HG03469 (cell line): ENCODE results near the gene PLVAP.

Source experiments
- ATAC-seq: cut with Tn5 transposase; IDR thresholded peaks from one replicate; pipeline ENCODE4 v1.9.1; 2021; ENCODE audit warnings: mild to moderate bottlenecking, moderate library complexity, moderate number of reproducible peaks; ENCODE audit not compliant: unreplicated experiment

The PLVAP gene

GRCh38 chr19:17336872-17337674 lies 40.1 kb downstream of the PLVAP start, which contains the start of gene GTPBP3:
TSS of gene GTPBP3 (plus strand) at chr19:17337553. CDS start at chr19:17337612, 59 bp downstream.
- peak; percentile 66 for ATAC-seq

GRCh38 chr19:17335575-17335974 lies 41.6 kb downstream of the PLVAP start:
- no peak for ATAC-seq

DNA sequence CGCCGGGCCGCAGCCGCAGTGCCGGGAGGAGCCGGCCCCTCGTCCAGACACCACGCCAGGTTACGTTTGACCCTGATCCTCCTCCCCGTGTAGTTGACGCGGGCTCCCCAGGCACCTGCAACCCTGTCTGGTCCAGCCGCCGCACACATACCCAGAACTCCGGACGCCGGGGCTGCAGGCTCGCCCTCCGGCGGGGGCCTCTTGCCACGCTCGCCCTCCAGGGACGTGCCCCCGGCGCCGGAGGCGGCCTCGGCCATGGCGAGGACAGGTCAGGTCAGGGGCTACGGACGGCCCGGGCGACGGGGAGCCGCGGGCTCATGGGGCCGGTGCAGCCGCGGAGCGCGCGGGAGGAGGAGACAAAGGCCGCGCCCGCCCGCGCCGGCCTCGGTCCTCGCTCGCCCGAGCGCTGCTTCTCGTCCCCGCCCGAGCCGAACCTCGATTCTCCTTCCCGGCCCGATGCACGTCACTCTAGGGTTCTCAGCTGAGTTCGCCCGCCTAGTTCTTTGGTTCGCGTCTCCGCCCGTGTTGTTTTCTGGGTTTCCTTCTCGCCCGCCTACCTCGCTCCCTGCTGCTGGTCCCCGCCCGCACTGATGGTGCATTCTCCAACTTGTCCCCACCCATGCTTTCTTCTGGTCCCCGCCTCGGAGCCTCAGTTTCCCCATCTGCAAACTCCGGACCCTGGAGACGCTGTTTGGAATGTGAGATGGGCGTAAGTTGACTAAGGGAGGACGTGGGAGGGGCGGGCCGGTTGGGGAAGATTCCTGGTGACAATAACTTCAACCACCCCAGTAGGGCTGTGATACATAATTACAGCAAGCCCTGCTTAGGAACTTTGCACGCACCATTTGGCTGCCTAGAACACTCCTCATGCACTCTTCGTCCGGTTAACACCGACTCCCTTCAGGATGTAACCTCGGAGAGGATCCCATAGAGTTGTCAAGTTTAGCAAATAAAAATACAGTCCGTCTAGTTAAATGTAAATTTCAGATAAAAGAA lies 42.4 kb downstream of the PLVAP start, which contains the start of gene ANO8:
Gene ANO8 (minus strand): TSS at position 442 of the 996 bp plus-strand sequence. CDS start 185 bp downstream, at position 257.
- ATAC-seq = no peak

GRCh38 chr19:17333611-17334413 lies 43.3 kb downstream of the PLVAP start:
- ATAC-seq = no peak

DNA sequence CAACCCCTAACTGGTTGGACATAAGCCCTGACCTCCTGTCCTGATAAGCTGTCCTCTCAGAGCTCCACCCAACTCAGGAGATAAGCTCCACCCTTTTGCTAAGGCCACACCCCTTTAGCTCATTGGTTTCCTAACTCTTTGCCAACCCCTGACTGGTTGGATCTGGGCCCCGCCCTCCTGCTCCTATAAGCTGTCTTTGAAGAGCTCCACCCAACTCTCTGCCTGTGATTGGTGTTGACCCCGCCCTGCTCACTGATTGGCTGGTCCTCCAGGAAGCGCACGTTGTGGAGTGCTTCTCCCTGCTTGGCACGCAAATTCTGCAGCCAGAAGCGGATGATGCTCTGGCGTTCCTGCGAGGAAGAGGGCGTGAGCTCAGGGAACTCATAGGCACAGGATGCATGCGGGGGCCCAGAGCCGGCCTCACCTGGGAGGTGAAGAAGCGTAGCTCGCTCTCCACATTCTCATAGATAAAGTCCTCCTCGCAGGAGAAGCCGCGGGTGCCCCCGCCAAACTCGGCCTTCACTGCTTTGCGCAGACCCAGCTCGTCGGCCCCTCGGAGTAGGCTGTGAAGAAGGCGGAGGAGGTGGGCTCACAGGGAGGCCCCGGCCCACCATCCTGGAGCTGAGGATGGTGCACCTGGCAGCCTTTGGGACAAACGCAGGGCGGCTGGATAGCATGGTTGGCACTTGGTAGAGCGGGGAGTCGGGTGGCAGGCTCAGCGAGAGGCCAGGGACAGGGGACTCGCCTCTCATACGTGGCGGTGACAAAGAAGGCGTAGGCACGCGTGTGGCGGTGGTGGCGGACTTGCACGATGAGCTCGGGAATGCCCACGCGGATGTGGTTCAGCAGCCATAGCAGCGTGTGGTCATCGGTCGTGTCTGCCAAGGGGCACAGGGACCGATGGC lies 44.2 kb downstream of the PLVAP start:
- no peak for ATAC-seq

GRCh38 chr19:17332360-17332676 lies 44.8 kb downstream of the PLVAP start:
- no peak for ATAC-seq

DNA sequence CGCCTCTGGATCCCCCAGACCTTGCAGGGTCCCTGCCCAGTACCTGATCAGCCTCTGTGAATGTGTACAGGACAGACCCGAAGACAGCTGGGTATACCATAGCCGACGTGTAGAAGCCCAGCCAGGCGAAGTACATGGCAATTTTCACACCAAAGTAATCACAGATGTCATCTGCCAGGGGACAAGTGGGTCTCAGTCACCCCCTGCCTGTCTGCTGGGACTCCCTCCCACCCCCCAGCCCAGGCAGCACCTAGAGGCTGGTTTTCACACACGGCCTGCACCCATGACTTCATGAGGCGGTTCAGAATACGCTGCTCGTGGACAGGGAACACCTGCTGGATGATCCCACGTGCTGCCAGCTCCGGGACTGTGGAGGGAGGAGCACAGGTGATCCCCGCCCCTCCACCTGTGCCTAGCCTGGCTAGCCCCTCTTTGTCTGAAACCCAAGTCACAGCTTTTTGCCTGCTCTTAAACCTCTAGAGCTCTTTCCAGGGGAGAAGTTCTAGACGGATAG lies 46.0 kb downstream of the PLVAP start:
- ATAC-seq = no peak

DNA sequence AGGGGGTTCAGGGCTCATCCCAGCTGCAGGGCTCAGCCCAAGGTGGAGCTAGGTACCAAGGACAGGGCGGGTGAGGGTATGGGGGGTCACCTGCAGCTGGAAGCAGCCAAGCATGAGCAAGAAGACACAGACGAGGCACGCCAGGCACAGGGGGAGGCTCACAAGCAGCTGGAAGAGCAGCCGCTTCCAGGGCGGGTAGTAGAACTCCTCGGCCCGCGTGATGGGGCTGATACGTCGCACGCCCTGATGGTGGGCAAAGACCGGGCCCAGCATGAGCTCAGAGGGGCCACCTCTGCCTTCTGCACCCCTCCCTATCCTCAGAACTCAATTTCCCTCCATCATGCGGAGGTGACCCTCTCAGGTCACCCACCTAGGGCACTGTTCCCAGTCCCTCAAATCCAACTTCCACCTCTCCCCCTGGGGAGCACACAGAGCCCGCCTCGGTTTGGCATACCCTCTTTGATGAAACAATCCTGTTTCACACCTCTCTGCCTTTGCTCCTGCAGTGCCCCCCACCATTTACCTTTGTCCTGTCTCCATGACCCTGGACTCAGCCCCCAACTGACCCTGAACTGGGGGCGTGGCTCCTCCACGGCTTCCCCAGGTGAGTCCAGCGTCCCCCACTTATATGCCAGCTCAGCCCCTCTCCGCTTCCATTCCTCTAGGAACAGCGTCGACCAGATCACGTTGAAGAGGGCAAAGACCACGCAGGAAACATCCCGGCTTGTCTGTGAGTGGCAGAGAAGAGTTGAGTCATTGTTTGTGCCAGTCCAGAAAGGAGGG lies 46.7 kb downstream of the PLVAP start:
- ATAC-seq = no peak

DNA sequence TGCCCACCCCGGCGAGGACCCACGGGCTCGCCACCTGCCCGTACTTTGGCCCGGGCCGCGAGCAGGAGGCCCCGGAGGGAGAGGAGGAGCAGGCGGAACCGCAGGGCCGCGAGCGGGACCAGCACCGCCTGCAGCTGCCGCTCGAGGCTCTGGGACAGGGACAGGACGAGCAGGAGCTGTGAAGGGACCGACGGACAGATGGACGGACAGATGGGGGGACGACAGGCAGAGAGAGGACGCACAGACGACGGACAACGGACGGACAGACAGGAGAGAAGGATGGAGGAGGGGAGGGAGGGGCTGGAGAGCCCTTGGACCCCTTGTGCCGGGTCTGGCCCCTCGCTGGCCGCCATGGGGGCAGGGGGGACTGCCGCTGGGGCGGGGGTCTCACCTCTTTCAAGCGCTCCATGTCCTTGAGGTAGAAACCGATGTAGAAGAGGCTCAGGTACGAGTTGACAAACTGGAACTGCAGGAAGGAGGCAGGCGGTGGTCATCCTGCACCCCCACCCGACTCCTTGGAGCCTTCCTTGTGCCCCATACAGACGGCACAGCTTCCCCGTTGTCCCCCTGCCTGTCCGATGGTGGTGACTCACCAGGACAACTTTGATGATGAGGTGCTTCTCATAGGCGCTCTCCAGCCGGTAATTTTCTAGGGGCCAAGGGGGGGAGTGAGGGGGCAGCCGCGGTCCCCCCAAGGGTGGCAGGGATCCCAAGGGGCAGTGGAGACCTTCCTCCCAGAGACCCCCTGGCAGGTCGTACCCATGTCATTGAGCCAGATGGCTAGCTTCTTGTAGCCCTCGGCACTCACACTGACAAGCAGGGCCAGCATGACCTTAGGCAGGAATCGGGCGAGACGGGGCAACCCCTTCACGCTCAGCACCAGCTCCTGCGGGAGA lies 47.5 kb downstream of the PLVAP start:
- ATAC-seq = no peak

- no peak for ATAC-seq
These were observed 48.4 kb downstream of the PLVAP start for GRCh38 chr19:17328517-17329365.

DNA sequence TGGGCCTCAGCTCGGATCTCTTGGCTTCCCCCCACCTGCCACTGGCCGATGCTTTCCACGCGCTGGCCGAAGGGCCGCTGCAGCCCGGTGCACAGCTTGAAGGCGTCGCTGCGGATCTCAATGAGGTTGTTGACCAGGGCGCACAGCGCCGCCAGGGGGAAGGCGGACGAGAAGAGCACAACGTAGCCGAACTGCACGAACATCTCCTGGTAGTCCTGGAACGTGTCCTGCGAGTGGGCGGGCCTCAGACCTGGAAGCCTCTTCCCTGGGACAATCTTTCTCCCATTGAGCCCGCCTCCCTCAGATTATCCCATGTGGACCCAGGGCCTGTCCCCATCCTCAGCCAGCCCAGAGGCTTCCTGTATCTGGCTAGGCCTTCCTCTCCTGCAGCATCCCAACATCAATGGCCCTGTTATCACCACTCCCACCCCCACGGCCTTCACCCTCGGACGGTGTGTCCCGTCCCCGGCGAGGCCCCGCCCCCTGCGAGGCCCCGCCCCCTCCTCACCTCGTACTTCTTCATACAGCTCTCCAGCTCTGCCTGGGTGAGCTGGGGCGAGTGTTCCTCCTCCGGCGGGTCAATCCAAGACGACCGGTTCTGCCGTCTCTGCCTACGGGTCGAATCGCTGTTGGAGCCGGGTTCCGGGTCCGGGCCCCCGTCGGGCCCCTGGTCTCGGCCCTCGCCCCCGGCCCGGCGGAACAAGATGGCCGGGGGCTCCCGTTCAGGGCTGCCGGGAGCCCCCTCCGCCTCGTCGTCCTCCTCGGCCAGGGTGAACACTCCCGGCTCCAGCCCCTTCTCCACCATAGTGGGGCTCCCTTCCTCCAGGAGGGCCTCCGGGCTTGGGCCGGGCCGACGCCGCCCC lies 49.3 kb downstream of the PLVAP start:
- ATAC-seq = no peak

- no peak for ATAC-seq
These were observed 50.0 kb downstream of the PLVAP start for GRCh38 chr19:17327068-17327653.

DNA sequence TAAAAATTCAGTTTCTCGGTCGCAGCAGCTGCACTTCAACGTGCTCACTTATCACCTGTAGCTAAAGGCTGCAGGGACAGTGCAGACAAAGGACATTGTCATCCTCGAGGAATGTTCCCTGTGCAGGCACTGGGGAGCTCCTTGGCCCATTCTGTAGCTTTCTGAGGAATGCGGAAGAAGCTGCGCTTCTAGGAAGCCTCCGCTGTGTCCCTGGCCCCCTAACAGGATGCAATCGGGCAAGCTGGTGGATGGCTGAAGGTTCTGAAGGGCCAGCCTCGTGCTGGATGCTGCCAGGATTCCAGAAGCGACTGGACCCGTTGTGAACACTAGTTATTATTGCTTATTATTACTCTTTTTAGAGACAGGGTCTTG lies 50.6 kb downstream of the PLVAP start:
- no peak for ATAC-seq

DNA sequence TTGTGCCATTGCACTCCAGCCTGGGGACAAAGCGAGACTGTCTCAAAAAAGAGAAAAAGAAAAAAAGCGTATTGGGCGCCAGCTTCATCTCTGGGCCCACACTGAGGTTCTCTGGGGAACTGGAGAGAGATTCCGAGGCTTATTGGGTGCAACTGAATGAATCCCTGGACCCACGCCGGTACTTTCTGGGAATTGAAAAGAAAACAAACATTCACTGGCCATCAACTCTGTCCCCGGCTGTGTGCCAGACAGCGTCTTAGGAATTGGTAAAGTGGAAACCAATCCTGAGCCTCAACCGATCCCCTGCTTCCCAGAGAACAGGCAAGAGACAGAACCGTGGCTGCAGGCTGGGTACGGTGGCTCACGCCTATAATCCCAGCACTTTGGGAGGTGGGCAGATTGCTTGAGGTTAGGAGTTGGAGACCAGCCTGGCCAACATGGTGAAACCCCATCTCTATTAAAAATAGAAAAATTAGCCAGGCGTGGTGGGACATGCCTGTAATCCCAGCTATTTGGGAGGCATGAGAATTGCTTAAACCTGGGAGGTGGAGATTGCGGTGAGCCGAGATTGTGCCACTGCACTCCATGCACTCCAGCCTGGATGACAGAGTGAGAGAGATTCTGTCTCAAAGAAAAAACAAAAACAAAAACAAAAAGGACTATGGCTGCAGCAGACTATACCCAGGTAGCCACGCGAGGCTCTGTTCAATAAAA lies 51.1 kb downstream of the PLVAP start:
- ATAC-seq = no peak

GRCh38 chr19:17325133-17325532 lies 52.0 kb downstream of the PLVAP start:
- ATAC-seq = no peak
